HCT116 (cell line): ENCODE measurements around the gene NUBPL. TPM values are rescaled to one million over a fixed set of nuclear protein-coding genes. Genes with fewer than 3 reads are reported as not detected.

Source experiments
- ATAC-seq: fragments of 200-7000 bp; cut with Tn5 transposase; 2 replicates; pipeline ENCODE4 v1.9.1; 2020; ENCODE audit warnings: mild to moderate bottlenecking, moderate library complexity
- BruUV-seq: library from RNA; stranded (reverse); fragments of 400-500 nt; replicated peaks from 2 replicates; lab custom pipeline; 2021; lab: Mats Ljungman, UMichigan
- CTCF ChIA-PET: fragments of 300-600 bp; sonication (Branson Sonifier 250); formaldehyde crosslinking; loops from one replicate; lab custom pipeline; 2021; ENCODE audit warnings: antibody characterized with exemption; lab: Charles Lee
- POLR2A ChIA-PET: fragments of 300-600, 350-600 bp; sonication (Branson Sonifier 250); formaldehyde crosslinking; loops from one replicate; lab custom pipeline; 2021; ENCODE audit warnings: antibody characterized with exemption; lab: Charles Lee
- RAD21 ChIA-PET, 2 experiments: fragments of 300-600 bp; sonication (Branson Sonifier 250); formaldehyde crosslinking; loops; one replicate each; lab custom pipeline; 2023; ENCODE audit warnings: low total read pairs in 2 of 2; ENCODE audit not compliant: uncharacterized antibody in 2 of 2, unreplicated experiment in 2 of 2, low non-redundant PET in 1 of 2; lab: Charles Lee
- DNase-seq: peaks from one replicate; pipeline ENCODE4 v3.0.0-alpha.2; 2010; ENCODE audit warnings: low read depth, low spot score
- H2AFZ ChIP-seq: fragments of 200-600 bp; shearing (Covaris generic), sonication (generic); 2 replicates; pipeline ENCODE4 v1.6.1; 2017; ENCODE audit warnings: low read depth, mixed run types, mixed read lengths, antibody characterized with exemption, low read length; ENCODE audit not compliant: poor library complexity, severe bottlenecking
- H3K27ac ChIP-seq: 2 replicates; pipeline ENCODE4 v1.5.1; 2012; ENCODE audit warnings: low read depth, low read length
- H3K27me3 ChIP-seq: fragments of 200-600 bp; sonication (generic); 2 replicates; pipeline ENCODE4 v1.6.1; 2016; ENCODE audit warnings: mixed run types, low read length, mixed read lengths; ENCODE audit not compliant: insufficient read depth
- H3K36me3 ChIP-seq, 2 experiments: fragments of 200-500 bp in 1 of 2; fragments of 200-600 bp in 1 of 2; sonication (Bioruptor generic) in 1 of 2; sonication (generic) in 1 of 2; 2 replicates each; pipeline versions ENCODE4 v1.5.1 to v1.6.1; 2014 to 2016; ENCODE audit warnings: low read length in 2 of 2, inconsistent platforms in 1 of 2, mixed read lengths in 1 of 2, mixed run types in 1 of 2; ENCODE audit not compliant: insufficient read depth in 2 of 2, control insufficient read depth in 1 of 2
- H3K4me1 ChIP-seq, 2 experiments: fragments of 200-600 bp in 1 of 2; sonication (generic) in 1 of 2; 2 replicates each; pipeline versions ENCODE4 v1.5.1 to v1.6.1; 2012 to 2017; ENCODE audit warnings: low read length in 2 of 2, inconsistent platforms in 1 of 2, mild to moderate bottlenecking in 1 of 2, mixed read lengths in 1 of 2, mixed run types in 1 of 2, moderate library complexity in 1 of 2; ENCODE audit not compliant: insufficient read depth in 2 of 2, control insufficient read depth in 1 of 2
- H3K4me2 ChIP-seq: fragments of 200-600 bp; sonication (generic); 2 replicates; pipeline ENCODE4 v1.6.1; 2017; ENCODE audit warnings: mixed run types, low read length, mixed read lengths
- H3K4me3 ChIP-seq, 2 experiments: fragments of 200-600 bp in 1 of 2; sonication (generic) in 1 of 2; replicated peaks in 1 of 2; 2 replicates each; pipeline ENCODE4 v1.5.1; 2011 to 2016; ENCODE audit warnings: low read length in 2 of 2, control low read depth in 1 of 2, low read depth in 1 of 2, mild to moderate bottlenecking in 1 of 2, mixed read lengths in 1 of 2, mixed run types in 1 of 2
- H3K79me2 ChIP-seq: fragments of 200-600 bp; sonication (generic); 2 replicates; pipeline ENCODE4 v1.6.1; 2017; ENCODE audit warnings: mild to moderate bottlenecking, mixed run types, low read length, moderate library complexity, mixed read lengths; ENCODE audit not compliant: insufficient read depth
- H3K9ac ChIP-seq: fragments of 200-600 bp; sonication (generic); 2 replicates; pipeline ENCODE4 v1.6.1; 2016; ENCODE audit warnings: low read length, mixed read lengths
- H3K9me2 ChIP-seq: fragments of 200-600 bp; sonication (generic), shearing (Covaris generic); 2 replicates; pipeline ENCODE4 v1.6.1; 2017; ENCODE audit warnings: mixed run types, mild to moderate bottlenecking, moderate library complexity; ENCODE audit not compliant: insufficient read depth
- H3K9me3 ChIP-seq, 2 experiments: fragments of 200-500 bp in 1 of 2; fragments of 200-600 bp in 1 of 2; sonication (Bioruptor generic) in 1 of 2; sonication (generic) in 1 of 2; 2 replicates each; pipeline ENCODE4 v1.6.1; 2014 to 2017; ENCODE audit warnings: low read length in 2 of 2, mixed read lengths in 2 of 2, inconsistent platforms in 1 of 2, low read depth in 1 of 2, mild to moderate bottlenecking in 1 of 2, mixed run types in 1 of 2, moderate library complexity in 1 of 2; ENCODE audit not compliant: control insufficient read depth in 1 of 2, insufficient read depth in 1 of 2
- H4K20me1 ChIP-seq: fragments of 200-600 bp; sonication (generic), shearing (Covaris generic); 2 replicates; pipeline ENCODE4 v1.6.1; 2017; ENCODE audit warnings: mixed run types, mild to moderate bottlenecking, moderate library complexity; ENCODE audit not compliant: insufficient read depth
- CBX3 ChIP-seq: IDR thresholded peaks from 2 replicates; pipeline ENCODE4 v1.6.1; 2012; ENCODE audit warnings: low read depth
- FOSL1 ChIP-seq: IDR thresholded peaks from 2 replicates; pipeline ENCODE4 v1.6.1; 2012; ENCODE audit warnings: low read depth
- JUND ChIP-seq: IDR thresholded peaks from 2 replicates; pipeline ENCODE4 v1.6.1; 2012
- POLR2AphosphoS5 ChIP-seq: IDR thresholded peaks from 2 replicates; pipeline ENCODE4 v1.6.1; 2011; ENCODE audit warnings: mild to moderate bottlenecking, low read depth, low read length, moderate library complexity
- RAD21 ChIP-seq: IDR thresholded peaks from 2 replicates; pipeline ENCODE4 v1.6.1; 2012; ENCODE audit warnings: low read depth, mild to moderate bottlenecking
- SRF ChIP-seq: IDR thresholded peaks from 2 replicates; pipeline ENCODE4 v1.6.1; 2012; ENCODE audit warnings: low read depth
- ZFX ChIP-seq: fragments of 450-650 bp; IDR thresholded peaks from 2 replicates; pipeline ENCODE4 v1.6.1; 2017
- intact Hi-C: fragments of 100-400 bp; cut with micrococcal nuclease; formaldehyde crosslinking; loops from 2 replicates; pipeline ENCODE4 v1.10.0; 2022
- total RNA-seq: library from RNA; stranded (reverse); gene quantifications from one replicate; pipeline ENCODE4 v1.2.1, GENCODE V29; 2021; ENCODE audit not compliant: unreplicated experiment
- TF ChIP-seq, protein P1 (sequence below): IDR thresholded peaks from 2 replicates; pipeline ENCODE4 v1.6.1; 2011; ENCODE audit warnings: mild to moderate bottlenecking, low read length, moderate library complexity; ENCODE audit not compliant: insufficient replicate concordance; ENCODE audit errors: extremely low read depth
- TF ChIP-seq, protein P2 (sequence below): IDR thresholded peaks from 2 replicates; pipeline ENCODE4 v1.6.1; 2012
- TF ChIP-seq, protein P3 (sequence below), 3 experiments: fragments of 200-600 bp in 1 of 3; sonication (generic) in 1 of 3; IDR thresholded peaks in 2 of 3; conservative IDR thresholded peaks in 1 of 3; 2 replicates each; pipeline ENCODE4 v1.5.1; 2012 to 2017; ENCODE audit warnings: low read depth in 2 of 3, low read length in 2 of 3, antibody characterized with exemption in 1 of 3, borderline replicate concordance in 1 of 3, control low read depth in 1 of 3, mild to moderate bottlenecking in 1 of 3, mixed read lengths in 1 of 3, mixed run types in 1 of 3, moderate library complexity in 1 of 3; ENCODE audit not compliant: insufficient read depth in 1 of 3
- TF ChIP-seq, protein P4 (sequence below): IDR thresholded peaks from 2 replicates; pipeline ENCODE4 v1.6.1; 2012; ENCODE audit warnings: low read depth

Gene NUBPL
- total RNA-seq, 1 experiment from 2014 or later = 11.3 TPM

GRCh38 chr14:31895206-31895605, 334.0 kb downstream of the NUBPL start:
- H3K4me3 ChIP-seq = no peak overlapping the region
- no peaks in the 10 kb centered on the region for H3K36me3 ChIP-seq
- intact Hi-C loops = no loop called here
- H4K20me1 ChIP-seq = no peaks in the 10 kb centered on the region
- CTCF ChIA-PET = no interaction called here
- ATAC-seq = no peak
- no peak overlapping the region for H3K4me2 ChIP-seq
- H3K9me2 ChIP-seq = no peaks in the 10 kb centered on the region
- RAD21 ChIA-PET = interaction anchor here in 1 of 2 experiments (0.6 kb wide), 1 partner anchor 183 kb away, joined by 6 read pairs; no protein-coding TSS in a partner anchor
- H3K27me3 ChIP-seq = no peaks in the 10 kb centered on the region
- H3K27ac ChIP-seq = no peak overlapping the region
- H3K4me1 ChIP-seq = peaks cover 0 to 8% of the 10 kb centered on the region in 2 experiments; a peak in 1 of 4 replicates
- no peak overlapping the region for H2AFZ ChIP-seq
- TF ChIP-seq, protein P1, sequence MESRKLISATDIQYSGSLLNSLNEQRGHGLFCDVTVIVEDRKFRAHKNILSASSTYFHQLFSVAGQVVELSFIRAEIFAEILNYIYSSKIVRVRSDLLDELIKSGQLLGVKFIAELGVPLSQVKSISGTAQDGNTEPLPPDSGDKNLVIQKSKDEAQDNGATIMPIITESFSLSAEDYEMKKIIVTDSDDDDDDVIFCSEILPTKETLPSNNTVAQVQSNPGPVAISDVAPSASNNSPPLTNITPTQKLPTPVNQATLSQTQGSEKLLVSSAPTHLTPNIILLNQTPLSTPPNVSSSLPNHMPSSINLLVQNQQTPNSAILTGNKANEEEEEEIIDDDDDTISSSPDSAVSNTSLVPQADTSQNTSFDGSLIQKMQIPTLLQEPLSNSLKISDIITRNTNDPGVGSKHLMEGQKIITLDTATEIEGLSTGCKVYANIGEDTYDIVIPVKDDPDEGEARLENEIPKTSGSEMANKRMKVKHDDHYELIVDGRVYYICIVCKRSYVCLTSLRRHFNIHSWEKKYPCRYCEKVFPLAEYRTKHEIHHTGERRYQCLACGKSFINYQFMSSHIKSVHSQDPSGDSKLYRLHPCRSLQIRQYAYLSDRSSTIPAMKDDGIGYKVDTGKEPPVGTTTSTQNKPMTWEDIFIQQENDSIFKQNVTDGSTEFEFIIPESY = no peak
- TF ChIP-seq CBX3 = no peak
- TF ChIP-seq, protein P2, sequence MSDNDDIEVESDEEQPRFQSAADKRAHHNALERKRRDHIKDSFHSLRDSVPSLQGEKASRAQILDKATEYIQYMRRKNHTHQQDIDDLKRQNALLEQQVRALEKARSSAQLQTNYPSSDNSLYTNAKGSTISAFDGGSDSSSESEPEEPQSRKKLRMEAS = no peak
- no peak for TF ChIP-seq POLR2AphosphoS5
- TF ChIP-seq JUND = no peak
- TF ChIP-seq, protein P3, sequence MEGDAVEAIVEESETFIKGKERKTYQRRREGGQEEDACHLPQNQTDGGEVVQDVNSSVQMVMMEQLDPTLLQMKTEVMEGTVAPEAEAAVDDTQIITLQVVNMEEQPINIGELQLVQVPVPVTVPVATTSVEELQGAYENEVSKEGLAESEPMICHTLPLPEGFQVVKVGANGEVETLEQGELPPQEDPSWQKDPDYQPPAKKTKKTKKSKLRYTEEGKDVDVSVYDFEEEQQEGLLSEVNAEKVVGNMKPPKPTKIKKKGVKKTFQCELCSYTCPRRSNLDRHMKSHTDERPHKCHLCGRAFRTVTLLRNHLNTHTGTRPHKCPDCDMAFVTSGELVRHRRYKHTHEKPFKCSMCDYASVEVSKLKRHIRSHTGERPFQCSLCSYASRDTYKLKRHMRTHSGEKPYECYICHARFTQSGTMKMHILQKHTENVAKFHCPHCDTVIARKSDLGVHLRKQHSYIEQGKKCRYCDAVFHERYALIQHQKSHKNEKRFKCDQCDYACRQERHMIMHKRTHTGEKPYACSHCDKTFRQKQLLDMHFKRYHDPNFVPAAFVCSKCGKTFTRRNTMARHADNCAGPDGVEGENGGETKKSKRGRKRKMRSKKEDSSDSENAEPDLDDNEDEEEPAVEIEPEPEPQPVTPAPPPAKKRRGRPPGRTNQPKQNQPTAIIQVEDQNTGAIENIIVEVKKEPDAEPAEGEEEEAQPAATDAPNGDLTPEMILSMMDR (IDR thresholded peaks at IDR 0.05 in 2 of 3, conservative IDR thresholded peaks at IDR 0.05 in 1 of 3; ENCODE audit: borderline replicate concordance in 1 of 3, insufficient read depth in 1 of 3, low read depth in 2 of 3, low read length in 2 of 3) = no peak
- TF ChIP-seq FOSL1 = no peak
- no peak for TF ChIP-seq SRF
- TF ChIP-seq ZFX = no peak
- TF ChIP-seq RAD21 = no peak
- TF ChIP-seq, protein P4, sequence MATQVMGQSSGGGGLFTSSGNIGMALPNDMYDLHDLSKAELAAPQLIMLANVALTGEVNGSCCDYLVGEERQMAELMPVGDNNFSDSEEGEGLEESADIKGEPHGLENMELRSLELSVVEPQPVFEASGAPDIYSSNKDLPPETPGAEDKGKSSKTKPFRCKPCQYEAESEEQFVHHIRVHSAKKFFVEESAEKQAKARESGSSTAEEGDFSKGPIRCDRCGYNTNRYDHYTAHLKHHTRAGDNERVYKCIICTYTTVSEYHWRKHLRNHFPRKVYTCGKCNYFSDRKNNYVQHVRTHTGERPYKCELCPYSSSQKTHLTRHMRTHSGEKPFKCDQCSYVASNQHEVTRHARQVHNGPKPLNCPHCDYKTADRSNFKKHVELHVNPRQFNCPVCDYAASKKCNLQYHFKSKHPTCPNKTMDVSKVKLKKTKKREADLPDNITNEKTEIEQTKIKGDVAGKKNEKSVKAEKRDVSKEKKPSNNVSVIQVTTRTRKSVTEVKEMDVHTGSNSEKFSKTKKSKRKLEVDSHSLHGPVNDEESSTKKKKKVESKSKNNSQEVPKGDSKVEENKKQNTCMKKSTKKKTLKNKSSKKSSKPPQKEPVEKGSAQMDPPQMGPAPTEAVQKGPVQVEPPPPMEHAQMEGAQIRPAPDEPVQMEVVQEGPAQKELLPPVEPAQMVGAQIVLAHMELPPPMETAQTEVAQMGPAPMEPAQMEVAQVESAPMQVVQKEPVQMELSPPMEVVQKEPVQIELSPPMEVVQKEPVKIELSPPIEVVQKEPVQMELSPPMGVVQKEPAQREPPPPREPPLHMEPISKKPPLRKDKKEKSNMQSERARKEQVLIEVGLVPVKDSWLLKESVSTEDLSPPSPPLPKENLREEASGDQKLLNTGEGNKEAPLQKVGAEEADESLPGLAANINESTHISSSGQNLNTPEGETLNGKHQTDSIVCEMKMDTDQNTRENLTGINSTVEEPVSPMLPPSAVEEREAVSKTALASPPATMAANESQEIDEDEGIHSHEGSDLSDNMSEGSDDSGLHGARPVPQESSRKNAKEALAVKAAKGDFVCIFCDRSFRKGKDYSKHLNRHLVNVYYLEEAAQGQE = no peak
- POLR2A ChIA-PET = no interaction called here
- no peak overlapping the region for H3K9ac ChIP-seq
- no peak for DNase-seq
- no TSS peak for BruUV-seq
- H3K79me2 ChIP-seq = no peaks in the 10 kb centered on the region
- H3K9me3 ChIP-seq = no peaks in the 10 kb centered on the region
